Femur (tissue), 1 donor: ENCODE measurements around the gene RNPS1.
"Not testable (repeated sequence)": the region's sequence is repeated elsewhere in the genome, so short reads cannot be mapped to it uniquely, and the experiment has no call there.

Experiments used
- DNase-seq: peaks from one replicate; pipeline ENCODE4 v3.0.0-alpha.2; 2017

Gene RNPS1

GRCh38 chr16:2282262-2282661 lies 14.3 kb upstream of the RNPS1 start:
- no peak for DNase-seq

- no peak for DNase-seq
Measured at GRCh38 chr16:2280981-2281542, 13.1 kb upstream of the RNPS1 start.

- no peak for DNase-seq
Measured at GRCh38 chr16:2280461-2280860, 12.5 kb upstream of the RNPS1 start.

GRCh38 chr16:2278956-2279800 lies 11.3 kb upstream of the RNPS1 start:
- DNase-seq, result no peak

DNA sequence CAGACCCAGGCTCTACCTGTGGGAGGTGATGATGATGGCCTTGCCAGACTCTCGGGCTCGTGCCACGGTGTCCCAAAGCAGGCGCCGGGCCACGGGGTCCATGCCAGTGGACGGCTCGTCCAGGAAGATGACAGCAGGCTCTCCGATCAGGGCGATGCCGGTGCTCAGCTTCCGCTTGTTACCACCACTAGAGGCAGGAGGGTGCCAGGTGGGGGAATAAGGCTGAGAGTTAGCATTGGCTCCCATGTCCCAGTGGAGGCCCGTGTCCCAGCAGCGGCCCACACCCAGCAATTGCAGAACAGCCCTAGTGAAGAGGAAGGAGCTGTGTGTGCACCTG lies 10.3 kb upstream of the RNPS1 start:
- DNase-seq, result no peak

GRCh38 chr16:2277466-2278271 lies 9.7 kb upstream of the RNPS1 start:
- DNase-seq, result no peak

- no peak for DNase-seq
Measured at GRCh38 chr16:2276368-2277195, 8.7 kb upstream of the RNPS1 start.

DNA sequence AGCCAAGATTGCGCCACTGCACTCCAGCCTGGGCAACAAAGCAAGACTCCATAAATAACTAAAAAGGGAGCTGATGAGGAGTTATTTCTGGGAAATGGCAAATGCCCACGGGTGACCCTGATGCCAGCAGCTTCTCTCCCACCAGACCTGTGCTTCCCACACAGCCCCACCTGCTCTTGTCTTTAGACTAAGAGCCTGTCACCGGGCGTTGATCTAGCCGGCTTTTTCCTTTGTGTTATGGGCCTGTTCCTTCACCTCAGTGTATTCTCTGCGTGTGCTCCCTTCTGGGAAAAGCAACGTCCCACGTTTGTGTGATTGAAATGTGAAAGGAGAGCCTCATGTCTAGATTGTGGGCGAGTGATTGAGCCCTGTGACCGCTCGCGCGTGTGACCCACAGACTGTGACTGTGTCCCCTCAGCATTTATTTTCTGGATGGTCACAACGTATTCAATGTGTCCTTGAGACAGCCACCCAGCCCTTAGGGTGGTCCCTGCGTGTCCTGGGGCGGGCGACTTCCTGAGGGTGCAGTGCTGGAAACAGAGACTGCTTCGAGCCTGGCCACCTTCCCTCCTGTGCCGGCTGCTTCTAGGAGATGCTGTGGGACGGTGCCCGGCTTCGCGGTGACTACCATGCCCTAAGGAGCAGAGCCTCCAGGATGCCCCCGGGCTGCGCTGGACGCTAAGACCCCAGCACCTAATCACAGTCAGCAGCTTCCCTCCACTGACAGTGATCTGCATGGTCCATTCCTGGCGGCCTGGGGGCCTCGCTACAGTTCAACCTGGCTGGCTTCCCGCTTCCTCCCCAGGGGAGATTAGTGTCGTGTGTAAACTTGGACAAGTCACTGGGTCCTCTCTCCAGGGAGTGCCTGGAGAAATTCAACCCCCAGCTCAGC lies 7.8 kb upstream of the RNPS1 start:
- DNase-seq, result no peak

DNA sequence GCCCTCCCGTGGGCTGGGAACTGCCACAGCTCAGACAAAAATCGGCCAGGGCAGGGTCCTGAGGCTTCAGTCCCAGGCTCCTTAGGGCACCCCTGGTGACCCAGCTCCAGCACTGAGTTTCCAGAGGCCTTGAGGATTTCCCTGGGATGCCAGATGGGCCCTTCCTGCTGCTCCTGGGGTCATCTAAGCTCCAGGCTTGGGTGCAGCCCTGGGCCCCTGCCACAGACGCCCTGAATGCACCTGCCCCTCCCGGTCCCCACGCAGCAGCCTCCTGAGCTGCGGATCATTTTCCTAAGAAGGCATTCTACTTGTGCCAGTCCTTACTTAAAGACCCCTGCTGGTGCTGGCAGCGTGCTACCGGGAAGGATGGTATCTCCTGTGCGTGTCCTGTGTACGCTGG lies 6.0 kb upstream of the RNPS1 start:
- DNase-seq, result no peak

GRCh38 chr16:2273484-2273883 lies 5.6 kb upstream of the RNPS1 start:
- no peak for DNase-seq

DNA sequence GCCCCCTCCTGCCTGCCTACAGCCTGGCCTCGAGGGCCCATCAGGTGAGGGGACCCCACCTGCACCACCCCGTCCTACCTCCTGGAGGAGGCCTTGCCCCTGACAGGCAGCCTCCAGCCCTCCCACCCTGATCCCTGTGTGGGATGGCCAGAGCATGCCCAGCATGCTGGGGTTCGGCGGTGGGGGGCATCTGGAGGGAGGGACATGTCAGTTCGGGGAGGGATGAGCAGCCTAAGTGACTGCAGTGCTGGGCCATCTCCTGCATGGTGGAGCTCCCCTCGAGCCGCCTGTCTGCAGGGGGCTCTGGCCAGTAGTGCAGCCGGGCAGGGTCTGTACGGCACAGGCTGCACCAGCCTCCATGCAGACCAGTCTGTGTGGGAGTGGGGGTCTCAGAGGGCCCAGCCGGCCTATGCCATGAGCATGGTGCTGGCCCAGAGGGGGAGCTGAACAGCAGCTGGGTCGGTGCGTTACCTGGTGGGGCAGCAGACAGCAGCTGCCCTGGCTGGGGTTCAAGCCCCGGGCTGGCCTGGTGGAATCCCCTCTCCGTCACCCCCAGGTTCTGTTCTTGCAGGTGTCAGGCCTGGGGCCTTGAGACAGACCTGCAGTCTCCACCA lies 4.0 kb upstream of the RNPS1 start:
- no peak for DNase-seq

GRCh38 chr16:2270588-2271470 lies 2.9 kb upstream of the RNPS1 start:
- DNase-seq, result no peak

- no peak for DNase-seq
Measured at GRCh38 chr16:2270070-2270462, 2.1 kb upstream of the RNPS1 start.

- not testable (repeated sequence) for DNase-seq
Measured at GRCh38 chr16:2267505-2267912, 417 bp downstream of the RNPS1 start.

GRCh38 chr16:2266887-2267286 lies 1.0 kb downstream of the RNPS1 start:
- not testable (repeated sequence) for DNase-seq

GRCh38 chr16:2263026-2263425 lies 4.9 kb downstream of the RNPS1 start:
- not testable (repeated sequence) for DNase-seq

GRCh38 chr16:2260250-2260649 lies 7.7 kb downstream of the RNPS1 start:
- no peak for DNase-seq

DNA sequence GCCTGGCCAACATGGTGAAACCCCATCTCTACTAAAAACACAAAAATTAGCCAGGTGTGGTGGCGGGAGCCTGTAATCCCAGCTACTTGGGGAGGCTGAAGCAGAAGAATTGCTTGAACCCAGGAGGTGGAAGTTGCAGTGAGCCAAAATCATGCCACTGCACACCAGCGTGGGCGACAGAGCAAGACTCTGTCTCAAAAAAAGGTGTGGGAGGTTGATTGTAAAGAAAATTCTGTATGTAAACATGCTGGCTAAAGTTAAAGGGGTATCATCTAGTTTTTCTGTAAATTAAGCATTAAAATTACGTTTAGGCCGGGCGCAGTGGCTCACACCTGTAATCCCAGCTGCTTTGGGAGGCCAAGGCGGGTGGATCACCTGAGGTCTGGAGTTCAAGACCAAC lies 9.4 kb downstream of the RNPS1 start:
- not testable (repeated sequence) for DNase-seq

DNA sequence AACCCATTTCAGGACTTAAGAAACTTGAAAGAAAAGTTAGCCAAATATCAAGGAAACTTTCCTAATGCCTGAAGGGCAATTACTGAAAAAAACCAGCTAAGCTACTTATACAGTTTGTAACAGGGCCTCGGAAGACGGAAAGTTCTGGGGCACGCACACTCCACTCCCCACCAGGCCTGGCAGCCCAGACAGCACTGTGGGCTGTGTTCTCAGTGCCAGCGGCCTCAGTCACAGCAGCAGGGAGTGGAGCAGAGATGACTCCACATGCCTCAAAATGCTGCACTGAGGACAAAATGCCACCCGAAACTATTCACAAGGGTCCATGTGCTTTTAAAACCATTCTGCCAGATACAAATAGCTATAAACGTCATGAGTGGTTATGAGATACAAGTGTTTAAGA lies 10.2 kb downstream of the RNPS1 start:
- no peak for DNase-seq

GRCh38 chr16:2256531-2257140 lies 11.3 kb downstream of the RNPS1 start:
- no peak for DNase-seq
